Parathyroid adenoma (tissue), 2 donors: ENCODE measurements around the gene CCT8.

Source experiments
- H2AFZ ChIP-seq: fragments of 300-600 bp; sonication (generic); one replicate; pipeline ENCODE4 v1.7.0; 2017; ENCODE audit warnings: antibody characterized with exemption, mild to moderate bottlenecking
- H3K27ac ChIP-seq: fragments of 300-600 bp; sonication (generic); one replicate; pipeline ENCODE4 v1.7.0; 2017
- H3K27me3 ChIP-seq: fragments of 300-600 bp; sonication (generic); one replicate; pipeline ENCODE4 v1.7.0; 2017; ENCODE audit warnings: low read length; ENCODE audit not compliant: control insufficient read depth, insufficient read depth
- H3K36me3 ChIP-seq: fragments of 300-600 bp; sonication (generic); one replicate; pipeline ENCODE4 v1.7.0; 2017; ENCODE audit warnings: low read length; ENCODE audit not compliant: control insufficient read depth, insufficient read depth
- H3K4me1 ChIP-seq: fragments of 300-600 bp; sonication (generic); one replicate; pipeline ENCODE4 v1.7.0; 2017; ENCODE audit warnings: control low read depth
- H3K4me2 ChIP-seq: fragments of 300-600 bp; sonication (generic); one replicate; pipeline ENCODE4 v1.7.0; 2017; ENCODE audit warnings: low read length
- H3K4me3 ChIP-seq: fragments of 300-600 bp; sonication (generic); one replicate; pipeline ENCODE4 v1.7.0; 2017; ENCODE audit warnings: low read depth, low read length
- H3K79me2 ChIP-seq: fragments of 300-600 bp; sonication (generic); one replicate; pipeline ENCODE4 v1.7.0; 2017; ENCODE audit warnings: control low read depth
- H3K9ac ChIP-seq: fragments of 300-600 bp; sonication (generic); one replicate; pipeline ENCODE4 v1.7.0; 2017; ENCODE audit warnings: mild to moderate bottlenecking
- H3K9me3 ChIP-seq: fragments of 300-600 bp; sonication (generic); one replicate; pipeline ENCODE4 v1.7.0; 2017; ENCODE audit warnings: low read length; ENCODE audit not compliant: control insufficient read depth
- TF ChIP-seq, protein P1 (sequence below): fragments of 300-600 bp; sonication (generic); IDR thresholded peaks from one replicate; pipeline ENCODE4 v1.7.0; 2017; ENCODE audit warnings: antibody characterized with exemption, mild to moderate bottlenecking
- donor health status: primary hyperparathyroidism.

Gene CCT8

DNA sequence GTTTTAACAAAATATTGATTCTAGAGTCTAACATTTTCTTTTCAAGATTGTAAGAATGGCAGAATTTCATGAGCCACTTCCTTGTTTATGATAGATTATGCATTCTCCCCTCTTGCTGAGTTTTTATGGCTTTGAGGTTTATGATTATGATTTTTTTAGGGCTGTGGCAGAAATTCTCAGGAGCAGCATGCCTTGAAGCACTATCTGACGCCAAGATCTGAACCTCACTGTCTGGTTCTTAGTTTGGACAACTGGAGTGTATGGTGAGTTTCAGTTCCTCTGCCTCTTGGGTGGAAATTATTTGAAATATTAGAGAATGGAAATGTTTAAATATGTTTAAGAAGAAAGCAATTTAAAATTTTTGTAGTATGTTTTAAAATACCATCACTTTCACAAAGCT is 38.8 kb downstream of the CCT8 start:
- Histone ChIP-seq H3K4me1 (no peaks in the 10 kb centered on the region), H3K27ac (no peak overlapping the region), H3K79me2 (peaks cover 2% of the 10 kb centered on the region), H3K9me3 (no peaks in the 10 kb centered on the region), H2AFZ (no peak overlapping the region), H3K4me2 (no peak overlapping the region), H3K36me3 (no peaks in the 10 kb centered on the region), H3K9ac (no peak overlapping the region), H3K27me3 (no peaks in the 10 kb centered on the region), H3K4me3 (no peak overlapping the region)
- TF ChIP-seq, protein P1, sequence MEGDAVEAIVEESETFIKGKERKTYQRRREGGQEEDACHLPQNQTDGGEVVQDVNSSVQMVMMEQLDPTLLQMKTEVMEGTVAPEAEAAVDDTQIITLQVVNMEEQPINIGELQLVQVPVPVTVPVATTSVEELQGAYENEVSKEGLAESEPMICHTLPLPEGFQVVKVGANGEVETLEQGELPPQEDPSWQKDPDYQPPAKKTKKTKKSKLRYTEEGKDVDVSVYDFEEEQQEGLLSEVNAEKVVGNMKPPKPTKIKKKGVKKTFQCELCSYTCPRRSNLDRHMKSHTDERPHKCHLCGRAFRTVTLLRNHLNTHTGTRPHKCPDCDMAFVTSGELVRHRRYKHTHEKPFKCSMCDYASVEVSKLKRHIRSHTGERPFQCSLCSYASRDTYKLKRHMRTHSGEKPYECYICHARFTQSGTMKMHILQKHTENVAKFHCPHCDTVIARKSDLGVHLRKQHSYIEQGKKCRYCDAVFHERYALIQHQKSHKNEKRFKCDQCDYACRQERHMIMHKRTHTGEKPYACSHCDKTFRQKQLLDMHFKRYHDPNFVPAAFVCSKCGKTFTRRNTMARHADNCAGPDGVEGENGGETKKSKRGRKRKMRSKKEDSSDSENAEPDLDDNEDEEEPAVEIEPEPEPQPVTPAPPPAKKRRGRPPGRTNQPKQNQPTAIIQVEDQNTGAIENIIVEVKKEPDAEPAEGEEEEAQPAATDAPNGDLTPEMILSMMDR, result no peak

DNA sequence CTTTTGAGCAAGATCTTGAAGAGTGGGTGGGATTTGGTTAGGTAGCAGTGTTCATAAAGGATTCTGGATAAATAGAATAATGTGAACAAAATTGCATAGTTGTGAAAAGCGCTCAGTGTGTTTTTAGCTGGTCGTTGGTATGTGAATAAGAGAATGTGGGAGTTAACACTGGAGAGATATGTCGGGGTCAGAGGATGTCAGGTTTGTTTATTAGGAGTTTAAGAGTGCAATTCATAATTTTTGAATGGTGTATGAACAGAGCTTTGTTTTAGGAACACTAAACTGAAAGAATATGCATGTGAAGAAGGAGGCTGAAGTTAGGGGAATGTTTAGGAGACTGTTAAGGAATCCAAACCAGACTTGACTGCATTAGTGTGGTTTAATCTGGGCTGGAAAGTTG is 39.6 kb downstream of the CCT8 start:
- TF ChIP-seq, protein P1, result no peak
- no peaks in the 10 kb centered on the region for H3K36me3 ChIP-seq
- no peaks in the 10 kb centered on the region for H3K9me3 ChIP-seq
- H3K4me2 ChIP-seq, result no peak overlapping the region
- H3K79me2 ChIP-seq, result peaks cover 2% of the 10 kb centered on the region
- H2AFZ ChIP-seq, result no peak overlapping the region
- no peak overlapping the region for H3K9ac ChIP-seq
- no peaks in the 10 kb centered on the region for H3K27me3 ChIP-seq
- H3K4me1 ChIP-seq, result no peaks in the 10 kb centered on the region
- H3K4me3 ChIP-seq, result no peak overlapping the region
- H3K27ac ChIP-seq, result no peak overlapping the region

DNA sequence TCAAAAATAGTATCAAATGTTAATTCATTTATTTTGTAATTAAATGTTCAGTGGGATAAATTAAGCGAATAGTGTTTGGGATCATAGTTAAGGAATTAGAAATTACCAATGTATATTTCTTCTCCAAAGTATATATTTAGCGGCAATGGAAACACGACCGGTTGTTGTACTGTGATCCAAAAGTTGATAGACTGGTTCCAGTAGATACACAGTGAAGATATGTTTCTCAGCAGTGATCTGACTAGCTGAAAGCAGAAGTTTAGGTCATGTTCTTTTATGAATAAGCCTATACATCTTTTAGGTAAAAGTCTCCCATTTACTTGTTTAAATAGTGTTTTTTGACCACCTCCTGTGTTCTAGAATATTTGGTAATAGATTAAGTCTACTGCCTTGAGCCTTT is 40.1 kb downstream of the CCT8 start:
- H3K36me3 ChIP-seq, result no peaks in the 10 kb centered on the region
- TF ChIP-seq, protein P1, result no peak
- peaks cover 2% of the 10 kb centered on the region for H3K79me2 ChIP-seq
- H3K4me1 ChIP-seq, result no peaks in the 10 kb centered on the region
- no peak overlapping the region for H2AFZ ChIP-seq
- no peaks in the 10 kb centered on the region for H3K9me3 ChIP-seq
- no peak overlapping the region for H3K4me3 ChIP-seq
- no peak overlapping the region for H3K27ac ChIP-seq
- no peak overlapping the region for H3K9ac ChIP-seq
- no peak overlapping the region for H3K4me2 ChIP-seq
- H3K27me3 ChIP-seq, result no peaks in the 10 kb centered on the region

DNA sequence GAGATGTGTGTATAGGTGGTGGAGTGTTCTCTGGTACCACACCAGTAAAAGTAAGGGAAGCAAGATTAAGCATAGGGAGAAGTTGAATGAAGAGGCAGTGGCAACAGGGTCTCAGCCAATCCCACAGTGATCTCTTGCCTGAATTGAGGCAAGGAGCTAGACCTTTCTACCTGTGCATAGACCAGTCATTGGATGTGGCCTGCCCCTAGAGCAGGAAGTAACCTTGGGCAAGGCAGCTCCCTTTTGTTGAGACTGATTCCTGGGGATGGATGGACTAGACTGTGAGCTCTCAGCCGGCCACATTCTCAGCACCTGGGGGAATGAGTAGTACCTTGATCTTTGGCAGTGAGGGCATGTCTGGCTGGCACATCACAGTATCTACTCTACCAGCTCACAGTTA is 42.5 kb downstream of the CCT8 start:
- TF ChIP-seq, protein P1, result no peak
- Histone ChIP-seq H3K27ac (no peak overlapping the region), H3K4me2 (no peak overlapping the region), H3K36me3 (no peaks in the 10 kb centered on the region), H3K4me1 (no peaks in the 10 kb centered on the region), H3K9ac (no peak overlapping the region), H2AFZ (no peak overlapping the region), H3K79me2 (peaks cover 4% of the 10 kb centered on the region), H3K27me3 (no peaks in the 10 kb centered on the region), H3K9me3 (no peaks in the 10 kb centered on the region), H3K4me3 (no peak overlapping the region)

DNA sequence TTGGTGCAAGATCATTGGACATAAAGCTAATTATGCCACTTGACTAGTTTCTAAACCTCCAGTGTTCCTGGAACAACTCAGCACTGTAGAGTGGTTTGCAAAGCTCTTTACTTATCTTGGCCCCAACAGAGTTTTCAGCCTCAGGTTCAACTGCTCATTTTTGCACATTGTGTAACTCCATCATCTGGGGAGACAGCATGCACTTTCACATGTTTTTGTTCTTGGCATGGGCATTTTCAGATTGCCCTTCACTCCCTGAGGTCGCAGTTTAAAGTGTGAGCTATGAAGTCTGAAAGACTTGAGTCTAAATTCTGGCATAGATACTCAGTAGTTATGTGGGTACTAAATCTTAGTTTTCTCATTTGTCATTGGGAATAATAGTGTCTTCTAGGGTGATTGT is 43.9 kb downstream of the CCT8 start:
- H3K79me2 ChIP-seq, result peaks cover 10% of the 10 kb centered on the region
- no peaks in the 10 kb centered on the region for H3K36me3 ChIP-seq
- no peak overlapping the region for H3K27ac ChIP-seq
- TF ChIP-seq, protein P1, result no peak
- no peak overlapping the region for H3K4me2 ChIP-seq
- no peaks in the 10 kb centered on the region for H3K27me3 ChIP-seq
- no peak overlapping the region for H2AFZ ChIP-seq
- no peaks in the 10 kb centered on the region for H3K4me1 ChIP-seq
- H3K4me3 ChIP-seq, result no peak overlapping the region
- no peak overlapping the region for H3K9ac ChIP-seq
- H3K9me3 ChIP-seq, result no peaks in the 10 kb centered on the region
